ENCODE results near the gene SNAPC2. TPM values are rescaled to one million over a fixed set of nuclear protein-coding genes. Genes with fewer than 3 reads are reported as not detected.

Gene SNAPC2
- total RNA-seq, 1 donor: 18.5 TPM

DNA sequence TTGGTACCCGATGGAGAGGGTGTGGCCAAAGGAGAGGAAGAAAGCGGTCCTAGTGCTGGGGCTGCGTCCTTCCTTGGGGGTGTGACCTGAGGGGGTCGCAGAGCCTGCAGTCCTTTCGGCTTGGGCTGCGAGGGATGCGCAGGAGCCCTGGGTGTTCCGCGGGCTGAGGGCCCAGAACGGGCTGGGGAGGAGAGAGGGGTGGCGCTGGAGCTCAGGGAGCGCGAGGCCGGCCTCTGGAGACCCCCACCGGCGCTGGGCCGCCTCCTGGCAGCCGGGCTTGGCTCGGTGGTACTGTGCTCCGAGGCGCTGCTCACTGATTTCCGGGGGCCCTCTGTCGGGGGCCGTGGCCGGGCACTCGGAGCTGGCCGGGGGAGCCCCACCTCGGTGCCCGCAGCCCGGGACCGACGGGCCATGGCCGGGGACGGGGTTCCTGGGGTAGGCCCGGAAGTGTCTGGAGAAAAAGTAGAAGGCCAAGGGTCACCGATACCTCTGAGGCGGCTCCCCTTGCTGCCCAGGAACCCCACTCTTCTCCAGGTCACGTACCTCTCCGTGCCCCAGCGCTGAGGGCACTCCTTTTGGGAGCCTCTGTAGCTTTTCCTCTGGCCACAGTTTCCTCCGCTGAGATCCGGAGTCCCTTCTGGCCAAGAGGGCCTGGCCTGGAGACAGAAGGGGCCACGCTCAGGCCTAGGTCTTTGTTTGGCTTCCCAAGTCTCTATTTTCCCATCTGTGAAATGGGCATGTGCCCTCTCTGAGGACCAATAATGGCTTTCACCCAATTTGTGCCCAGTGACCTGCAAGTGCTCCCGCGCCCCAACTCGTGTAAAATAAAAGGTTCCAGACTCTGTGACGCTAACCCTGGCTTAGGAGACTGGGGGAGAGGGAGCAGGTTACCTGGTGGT lies 47.6 kb upstream of the SNAPC2 start:
- Histone ChIP-seq H2AFZ (ENCODE audit: low read length) (no peak overlapping the region), H3K27ac (ENCODE audit: low read depth, low read length) (no peak overlapping the region), H3K4me2 (ENCODE audit: insufficient read depth, low read length) (peak overlapping the region; percentile 91), H4K20me1 (ENCODE audit: insufficient read depth, low read length) (no peaks in the 10 kb centered on the region), H3K4me1 (ENCODE audit: insufficient read depth, low read length) (peaks cover 15% of the 10 kb centered on the region), H3K9me3 (ENCODE audit: low read depth, low read length) (no peaks in the 10 kb centered on the region), H3K4me3 (ENCODE audit: insufficient read depth, low read length) (peak overlapping the region; percentile 73), H3K36me3 (ENCODE audit: insufficient read depth, low read length) (no peaks in the 10 kb centered on the region), H3K27me3 (ENCODE audit: insufficient read depth, low read length) (peaks cover 25% of the 10 kb centered on the region), H3K79me2 (ENCODE audit: insufficient read depth, low read length) (no peaks in the 10 kb centered on the region)
- peak; percentile 64 for DNase-seq (ENCODE audit: insufficient read length, low spot score, missing footprints)
- TF ChIP-seq, protein P1, sequence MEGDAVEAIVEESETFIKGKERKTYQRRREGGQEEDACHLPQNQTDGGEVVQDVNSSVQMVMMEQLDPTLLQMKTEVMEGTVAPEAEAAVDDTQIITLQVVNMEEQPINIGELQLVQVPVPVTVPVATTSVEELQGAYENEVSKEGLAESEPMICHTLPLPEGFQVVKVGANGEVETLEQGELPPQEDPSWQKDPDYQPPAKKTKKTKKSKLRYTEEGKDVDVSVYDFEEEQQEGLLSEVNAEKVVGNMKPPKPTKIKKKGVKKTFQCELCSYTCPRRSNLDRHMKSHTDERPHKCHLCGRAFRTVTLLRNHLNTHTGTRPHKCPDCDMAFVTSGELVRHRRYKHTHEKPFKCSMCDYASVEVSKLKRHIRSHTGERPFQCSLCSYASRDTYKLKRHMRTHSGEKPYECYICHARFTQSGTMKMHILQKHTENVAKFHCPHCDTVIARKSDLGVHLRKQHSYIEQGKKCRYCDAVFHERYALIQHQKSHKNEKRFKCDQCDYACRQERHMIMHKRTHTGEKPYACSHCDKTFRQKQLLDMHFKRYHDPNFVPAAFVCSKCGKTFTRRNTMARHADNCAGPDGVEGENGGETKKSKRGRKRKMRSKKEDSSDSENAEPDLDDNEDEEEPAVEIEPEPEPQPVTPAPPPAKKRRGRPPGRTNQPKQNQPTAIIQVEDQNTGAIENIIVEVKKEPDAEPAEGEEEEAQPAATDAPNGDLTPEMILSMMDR (IDR thresholded peaks at IDR 0.05; ENCODE audit: extremely low read depth, low read depth, low read length): no peak

DNA sequence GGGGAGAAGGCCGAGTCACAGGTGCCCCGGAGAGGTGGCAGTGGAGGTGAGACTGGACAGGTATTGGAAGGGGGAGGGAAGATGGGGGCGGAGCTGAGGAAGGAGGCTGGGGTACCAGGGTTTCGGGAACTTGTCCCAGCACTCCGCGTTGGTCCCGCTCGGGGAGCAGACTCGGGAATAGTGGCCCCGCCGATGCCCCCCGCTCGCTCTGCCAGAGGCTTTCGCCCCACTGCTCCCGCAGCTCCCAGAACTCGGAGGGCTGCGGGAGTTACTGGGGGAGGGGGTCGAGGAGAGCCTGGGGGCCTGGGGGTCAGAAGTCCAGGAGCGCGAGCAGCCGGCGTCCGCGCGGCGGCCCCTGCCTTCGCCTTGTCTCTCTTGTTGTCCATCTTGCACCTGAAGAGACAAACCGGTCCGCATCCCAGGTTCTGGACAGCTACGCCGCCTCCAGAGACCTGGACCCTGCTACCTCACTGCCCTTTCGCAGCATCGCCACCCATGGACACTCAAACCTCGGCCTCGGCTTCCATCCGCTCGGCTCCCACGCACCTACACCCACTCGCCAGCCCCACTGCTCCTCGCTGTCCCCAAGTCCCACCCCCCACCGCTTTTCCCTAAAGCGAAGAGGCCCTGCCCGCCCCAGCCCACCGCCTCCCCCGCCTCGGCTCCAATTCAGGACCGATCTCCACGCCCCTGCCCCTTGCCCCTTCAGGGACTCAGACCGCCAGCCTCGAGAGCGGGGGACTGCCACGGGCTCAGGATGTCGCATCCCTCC lies 46.6 kb upstream of the SNAPC2 start:
- H3K27me3 ChIP-seq (ENCODE audit: insufficient read depth, low read length): peaks cover 25% of the 10 kb centered on the region
- H3K4me1 ChIP-seq (ENCODE audit: insufficient read depth, low read length): peaks cover 15% of the 10 kb centered on the region
- H2AFZ ChIP-seq (ENCODE audit: low read length): no peak overlapping the region
- H3K36me3 ChIP-seq (ENCODE audit: insufficient read depth, low read length): no peaks in the 10 kb centered on the region
- no peaks in the 10 kb centered on the region for H3K9me3 ChIP-seq (ENCODE audit: low read depth, low read length)
- H3K4me3 ChIP-seq (ENCODE audit: insufficient read depth, low read length): no peak overlapping the region
- H3K27ac ChIP-seq (ENCODE audit: low read depth, low read length): no peak overlapping the region
- TF ChIP-seq, protein P1 (IDR thresholded peaks at IDR 0.05; ENCODE audit: extremely low read depth, low read depth, low read length): no peak
- H3K79me2 ChIP-seq (ENCODE audit: insufficient read depth, low read length): no peaks in the 10 kb centered on the region
- DNase-seq (ENCODE audit: insufficient read length, low spot score, missing footprints): peak; percentile 78
- no peak overlapping the region for H3K4me2 ChIP-seq (ENCODE audit: insufficient read depth, low read length)
- H4K20me1 ChIP-seq (ENCODE audit: insufficient read depth, low read length): no peaks in the 10 kb centered on the region

DNA sequence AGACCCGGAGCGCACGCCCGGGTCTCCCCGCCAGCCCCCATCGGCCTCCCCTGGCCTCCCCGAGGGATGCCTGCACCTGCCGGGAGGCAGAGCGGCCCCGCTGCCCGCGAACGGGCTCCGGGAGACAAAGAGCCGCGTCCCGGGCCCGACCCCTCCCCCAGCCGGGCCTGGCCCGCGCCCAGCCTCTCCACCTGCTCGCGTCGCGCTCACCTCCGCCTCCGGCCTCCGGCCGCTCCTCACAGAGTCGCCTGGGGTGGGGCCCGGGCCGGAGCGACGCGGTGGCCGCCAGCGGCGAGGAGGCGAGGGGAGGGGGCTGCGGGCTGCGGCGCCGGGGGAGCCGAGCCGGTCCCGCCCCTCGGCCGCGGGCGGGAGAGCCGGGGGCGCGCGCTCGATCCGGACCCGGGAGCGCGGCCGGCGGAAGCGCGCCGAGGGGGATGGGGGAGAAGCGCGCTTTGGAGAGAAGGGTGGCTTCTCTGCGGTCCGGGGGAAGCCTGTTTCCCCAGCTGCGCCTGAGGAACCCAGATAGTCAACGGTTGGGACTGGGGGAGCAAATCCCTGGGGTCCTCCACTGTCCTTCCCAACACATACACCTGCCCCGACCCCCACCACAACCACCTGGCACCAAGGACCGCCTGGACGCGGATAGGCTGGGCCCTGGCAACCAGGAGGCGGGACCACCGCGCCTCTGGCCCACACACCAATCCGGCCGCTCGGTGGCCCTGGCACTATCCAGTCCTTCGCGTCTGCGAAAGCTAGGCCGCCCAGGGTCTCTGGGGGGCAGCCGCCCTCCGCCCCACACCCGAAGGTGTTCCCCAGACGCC lies 45.9 kb upstream of the SNAPC2 start, which contains the start of gene PRR36:
Gene PRR36 (minus strand): TSS at position 315 of the 821 bp plus-strand sequence. CDS start 701 bp downstream, outside the sequence.
- peaks cover 25% of the 10 kb centered on the region for H3K27me3 ChIP-seq (ENCODE audit: insufficient read depth, low read length)
- H3K4me3 ChIP-seq (ENCODE audit: insufficient read depth, low read length): no peak within 1 kb of the TSS
- no peaks in the 10 kb centered on the region for H4K20me1 ChIP-seq (ENCODE audit: insufficient read depth, low read length)
- TF ChIP-seq, protein P1 (IDR thresholded peaks at IDR 0.05; ENCODE audit: extremely low read depth, low read depth, low read length): no peak
- no peak within 1 kb of the TSS for H2AFZ ChIP-seq (ENCODE audit: low read length)
- H3K4me1 ChIP-seq (ENCODE audit: insufficient read depth, low read length): peaks cover 9% of the 10 kb centered on the region
- H3K27ac ChIP-seq (ENCODE audit: low read depth, low read length): no peak within 1 kb of the TSS
- peak; percentile 81 for DNase-seq (ENCODE audit: insufficient read length, low spot score, missing footprints)
- no peaks in the 10 kb centered on the region for H3K79me2 ChIP-seq (ENCODE audit: insufficient read depth, low read length)
- no peaks in the 10 kb centered on the region for H3K9me3 ChIP-seq (ENCODE audit: low read depth, low read length)
- H3K36me3 ChIP-seq (ENCODE audit: insufficient read depth, low read length): no peaks in the 10 kb centered on the region
- H3K4me2 ChIP-seq (ENCODE audit: insufficient read depth, low read length): no peak within 1 kb of the TSS
